GM12874 (cell line): Measurements from ENCODE around the gene MAD1L1.

ENCODE experiments used
- TF ChIP-seq, protein P1 (sequence below): IDR thresholded peaks from 2 replicates; pipeline ENCODE4 v1.5.1; 2011; ENCODE audit warnings: low read depth, mild to moderate bottlenecking, control low read depth, low read length, moderate library complexity; ENCODE audit not compliant: insufficient read depth

Gene MAD1L1

GRCh38 chr7:1961701-1962276 lies 271.0 kb downstream of the MAD1L1 start:
- TF ChIP-seq, protein P1, sequence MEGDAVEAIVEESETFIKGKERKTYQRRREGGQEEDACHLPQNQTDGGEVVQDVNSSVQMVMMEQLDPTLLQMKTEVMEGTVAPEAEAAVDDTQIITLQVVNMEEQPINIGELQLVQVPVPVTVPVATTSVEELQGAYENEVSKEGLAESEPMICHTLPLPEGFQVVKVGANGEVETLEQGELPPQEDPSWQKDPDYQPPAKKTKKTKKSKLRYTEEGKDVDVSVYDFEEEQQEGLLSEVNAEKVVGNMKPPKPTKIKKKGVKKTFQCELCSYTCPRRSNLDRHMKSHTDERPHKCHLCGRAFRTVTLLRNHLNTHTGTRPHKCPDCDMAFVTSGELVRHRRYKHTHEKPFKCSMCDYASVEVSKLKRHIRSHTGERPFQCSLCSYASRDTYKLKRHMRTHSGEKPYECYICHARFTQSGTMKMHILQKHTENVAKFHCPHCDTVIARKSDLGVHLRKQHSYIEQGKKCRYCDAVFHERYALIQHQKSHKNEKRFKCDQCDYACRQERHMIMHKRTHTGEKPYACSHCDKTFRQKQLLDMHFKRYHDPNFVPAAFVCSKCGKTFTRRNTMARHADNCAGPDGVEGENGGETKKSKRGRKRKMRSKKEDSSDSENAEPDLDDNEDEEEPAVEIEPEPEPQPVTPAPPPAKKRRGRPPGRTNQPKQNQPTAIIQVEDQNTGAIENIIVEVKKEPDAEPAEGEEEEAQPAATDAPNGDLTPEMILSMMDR, result no peak

GRCh38 chr7:1959305-1959704 lies 273.4 kb downstream of the MAD1L1 start:
- TF ChIP-seq, protein P1, result no peak

GRCh38 chr7:1957471-1958225 lies 275.1 kb downstream of the MAD1L1 start:
- TF ChIP-seq, protein P1, result no peak

DNA sequence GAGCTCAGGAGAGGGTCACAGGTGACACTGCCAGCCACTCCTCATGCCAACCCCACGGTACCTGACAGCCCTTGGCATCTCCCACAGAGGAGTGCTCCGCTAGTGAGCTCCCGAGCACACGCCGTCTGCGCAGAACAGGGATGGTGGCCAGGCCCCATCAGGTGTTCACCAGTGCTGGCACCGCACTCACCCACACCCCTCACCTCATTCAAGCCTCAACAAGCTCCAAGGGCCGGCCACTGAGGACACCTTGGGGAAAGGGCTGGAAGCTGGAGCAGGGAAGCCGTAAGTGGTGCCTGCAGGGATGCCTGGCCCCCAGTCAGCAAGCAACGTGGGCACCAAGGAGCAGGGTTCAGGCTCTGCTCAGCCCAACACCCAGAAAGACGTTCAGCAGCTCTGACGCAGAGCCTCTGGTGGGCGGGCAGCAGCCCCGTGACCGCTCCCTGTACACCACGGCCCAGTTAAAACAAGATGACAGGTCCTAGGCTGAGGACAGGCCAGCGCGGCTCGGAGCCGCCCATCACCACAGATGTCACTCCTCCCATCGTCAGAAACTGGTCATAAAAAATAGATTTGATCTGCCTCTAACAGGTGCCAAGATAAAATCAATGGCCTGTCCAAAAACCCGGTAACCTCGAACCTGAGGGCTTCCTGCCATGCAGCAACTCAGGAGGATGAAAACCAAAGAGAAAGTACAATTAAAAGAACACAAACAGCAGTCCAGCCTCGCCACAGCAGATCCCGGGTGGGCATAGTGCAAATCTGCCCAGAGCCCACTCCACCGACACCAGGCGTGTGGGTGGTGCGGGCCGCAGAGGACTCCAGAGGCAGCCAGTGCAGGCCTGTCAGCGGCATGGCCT lies 275.9 kb downstream of the MAD1L1 start:
- TF ChIP-seq, protein P1, result no peak

DNA sequence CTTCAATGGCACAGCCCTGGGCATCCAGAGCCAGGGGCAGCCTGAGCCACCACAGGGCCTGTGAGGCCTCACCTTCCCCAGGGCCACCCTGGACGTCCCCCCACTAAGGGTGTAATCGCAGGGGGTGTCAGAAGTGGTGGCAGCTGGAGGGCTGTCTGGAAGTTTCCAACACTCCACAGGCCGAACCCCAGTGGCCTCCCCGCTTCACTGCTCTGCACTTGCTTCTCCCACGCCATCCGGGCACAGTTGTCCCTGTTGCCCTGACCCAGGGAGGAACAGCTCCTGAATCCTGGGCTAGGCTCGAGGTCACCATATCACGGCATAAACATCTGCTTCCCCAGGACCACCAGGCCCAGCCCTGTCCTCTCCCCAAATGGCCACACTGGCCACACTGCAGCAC lies 276.6 kb downstream of the MAD1L1 start:
- TF ChIP-seq, protein P1, result no peak

DNA sequence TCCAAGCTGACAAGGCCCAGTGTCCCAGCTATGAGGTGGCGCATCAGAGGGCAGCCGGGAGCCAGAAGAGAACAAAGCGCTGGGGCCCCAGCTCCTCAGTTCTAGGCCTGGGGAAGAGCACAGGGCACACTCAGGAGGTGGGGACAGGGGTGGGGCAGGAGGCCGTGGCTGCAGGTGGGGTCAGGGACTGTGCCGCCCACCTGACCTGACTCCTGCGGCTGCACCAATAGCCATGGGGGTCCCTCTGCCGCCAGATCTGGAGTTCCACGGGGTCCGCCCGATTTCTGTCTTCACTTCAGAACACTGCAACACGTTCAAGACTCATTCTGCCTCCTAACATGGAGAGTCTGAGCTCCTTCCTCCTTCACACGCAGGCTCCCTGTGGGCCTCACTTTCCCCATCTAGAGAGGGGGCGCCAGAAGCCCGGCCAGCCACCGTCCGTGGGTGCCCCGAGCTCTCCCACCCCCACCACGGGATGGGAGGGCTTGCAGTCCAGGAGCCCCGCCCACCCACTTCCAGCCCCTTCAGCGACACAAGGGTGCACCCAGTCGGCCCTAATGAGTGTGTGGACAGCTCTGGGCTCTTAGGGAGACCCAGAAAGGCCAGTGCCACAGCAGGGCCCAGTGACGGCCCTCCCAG lies 278.3 kb downstream of the MAD1L1 start:
- TF ChIP-seq, protein P1, result no peak
